HG03139 (cell line): ENCODE data around the gene TLX1.

Experiments
- ATAC-seq: cut with Tn5 transposase; IDR thresholded peaks from one replicate; pipeline ENCODE4 v1.9.1; 2021; ENCODE audit not compliant: unreplicated experiment

The TLX1 gene

DNA sequence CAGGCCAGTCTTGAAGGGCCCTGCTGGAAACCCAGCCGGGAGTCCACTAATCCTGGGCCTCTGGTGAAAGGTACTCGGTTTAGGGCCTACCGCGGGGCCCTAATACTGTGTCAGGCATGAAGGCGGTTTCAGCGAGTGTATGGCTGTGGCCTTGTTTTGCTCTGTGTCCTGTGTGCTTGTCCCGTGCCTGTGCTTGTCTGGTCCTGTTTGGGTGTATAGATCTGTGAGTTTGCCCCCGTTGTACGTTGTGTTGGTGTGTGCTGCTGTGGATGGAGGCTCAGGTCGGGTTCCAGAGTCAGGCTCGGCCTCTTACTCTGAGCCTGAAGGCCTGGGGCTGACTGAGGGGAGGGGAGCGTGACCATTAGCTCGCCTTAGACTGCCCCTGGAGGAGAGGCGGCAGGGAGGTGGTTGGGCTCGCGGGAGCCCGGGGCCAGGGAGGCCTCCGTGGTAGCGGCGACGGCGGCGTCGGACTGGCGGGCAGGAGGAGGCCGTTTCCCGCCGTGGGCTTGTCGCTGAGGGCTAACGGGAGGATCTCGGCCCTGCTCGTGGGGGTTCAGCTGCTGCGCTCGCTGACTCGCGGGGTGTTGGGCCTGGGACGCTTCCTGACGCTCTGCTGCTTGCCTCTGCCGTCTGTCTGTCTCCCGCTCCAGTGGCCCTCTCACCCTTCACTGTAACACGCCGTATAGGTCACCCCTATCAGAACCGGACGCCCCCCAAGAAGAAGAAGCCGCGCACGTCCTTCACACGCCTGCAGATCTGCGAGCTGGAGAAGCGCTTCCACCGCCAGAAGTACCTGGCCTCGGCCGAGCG is 2.6 kb downstream of the TLX1 start:
- ATAC-seq = no peak

DNA sequence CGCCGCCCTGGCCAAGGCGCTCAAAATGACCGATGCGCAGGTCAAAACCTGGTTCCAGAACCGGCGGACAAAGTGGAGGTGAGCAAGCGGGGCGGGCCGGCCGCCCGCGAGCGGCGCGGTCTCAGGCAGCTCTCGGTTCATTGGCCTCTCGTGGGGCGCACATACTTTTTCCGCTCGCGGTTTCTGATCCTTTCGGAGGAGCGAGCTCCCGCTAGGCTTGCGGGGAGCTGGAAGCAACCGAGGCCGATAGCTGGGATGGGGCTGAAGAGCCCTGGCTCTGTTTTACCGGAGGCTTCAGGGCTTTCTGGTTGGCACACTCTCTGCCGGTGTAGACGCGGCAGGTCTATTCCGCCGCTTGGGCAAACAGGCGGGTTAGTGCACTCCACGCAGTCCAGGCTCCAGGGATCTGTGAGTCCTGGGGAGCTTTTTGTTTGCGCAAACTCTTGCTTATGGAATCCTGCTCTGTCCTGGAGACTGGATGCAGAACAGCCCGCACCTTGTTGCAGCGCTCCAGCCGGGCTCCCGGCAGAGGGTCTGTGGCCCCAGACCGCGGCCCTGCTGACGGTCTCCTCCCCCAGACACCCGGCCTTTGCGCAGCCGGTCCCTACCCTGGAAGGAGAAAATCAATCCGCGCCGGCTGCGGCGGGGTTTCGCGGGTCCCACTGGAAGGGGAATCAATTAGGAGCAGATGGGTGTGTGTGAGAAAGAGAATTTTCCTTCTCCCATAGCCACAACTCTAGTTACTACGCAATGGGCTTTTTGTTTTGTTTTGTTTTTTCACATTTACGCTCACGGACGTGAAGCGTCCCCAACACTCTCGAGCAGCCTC is 3.4 kb downstream of the TLX1 start:
- no peak for ATAC-seq

DNA sequence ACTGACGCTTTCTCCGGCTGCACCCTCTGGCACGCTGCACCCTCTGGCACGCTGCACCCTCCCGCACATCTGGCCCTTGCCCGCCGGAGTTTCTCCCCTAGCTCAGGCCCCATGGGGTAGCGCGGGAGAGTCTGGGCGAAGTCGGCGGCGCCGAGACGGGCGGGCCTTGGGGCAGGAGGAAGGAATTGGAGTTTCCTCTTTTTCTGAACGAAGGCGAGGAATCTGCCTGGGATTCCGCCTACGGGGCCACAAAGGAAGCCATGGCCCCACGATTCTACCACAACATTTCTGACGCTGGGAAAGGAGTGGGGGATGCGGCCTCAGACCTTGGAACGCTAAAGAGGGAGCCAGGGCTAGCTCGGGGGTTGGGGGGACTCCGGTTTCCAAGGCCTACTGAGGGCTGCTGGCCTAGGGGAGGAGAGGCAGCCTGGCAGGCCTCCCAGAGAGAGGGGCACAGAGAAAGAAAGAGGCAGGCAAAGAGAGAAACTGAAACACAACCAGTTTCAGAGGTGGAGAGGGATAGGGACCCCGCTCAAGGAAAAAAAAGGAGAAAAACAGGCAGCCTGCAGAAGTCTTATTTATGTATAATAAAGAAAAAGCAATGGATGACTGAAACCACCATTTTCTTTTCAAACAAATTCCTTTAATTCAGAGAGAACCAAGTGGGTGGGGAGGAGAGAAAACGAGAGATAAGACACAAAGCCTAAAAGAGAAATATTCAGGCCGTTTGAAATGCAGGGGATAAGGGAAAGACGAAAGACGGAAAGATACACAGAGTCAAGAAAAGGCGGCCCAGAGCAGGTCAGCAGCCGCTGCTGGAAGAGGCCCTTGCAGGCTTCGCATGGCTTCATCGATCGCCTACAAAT is 4.3 kb downstream of the TLX1 start:
- no peak for ATAC-seq

DNA sequence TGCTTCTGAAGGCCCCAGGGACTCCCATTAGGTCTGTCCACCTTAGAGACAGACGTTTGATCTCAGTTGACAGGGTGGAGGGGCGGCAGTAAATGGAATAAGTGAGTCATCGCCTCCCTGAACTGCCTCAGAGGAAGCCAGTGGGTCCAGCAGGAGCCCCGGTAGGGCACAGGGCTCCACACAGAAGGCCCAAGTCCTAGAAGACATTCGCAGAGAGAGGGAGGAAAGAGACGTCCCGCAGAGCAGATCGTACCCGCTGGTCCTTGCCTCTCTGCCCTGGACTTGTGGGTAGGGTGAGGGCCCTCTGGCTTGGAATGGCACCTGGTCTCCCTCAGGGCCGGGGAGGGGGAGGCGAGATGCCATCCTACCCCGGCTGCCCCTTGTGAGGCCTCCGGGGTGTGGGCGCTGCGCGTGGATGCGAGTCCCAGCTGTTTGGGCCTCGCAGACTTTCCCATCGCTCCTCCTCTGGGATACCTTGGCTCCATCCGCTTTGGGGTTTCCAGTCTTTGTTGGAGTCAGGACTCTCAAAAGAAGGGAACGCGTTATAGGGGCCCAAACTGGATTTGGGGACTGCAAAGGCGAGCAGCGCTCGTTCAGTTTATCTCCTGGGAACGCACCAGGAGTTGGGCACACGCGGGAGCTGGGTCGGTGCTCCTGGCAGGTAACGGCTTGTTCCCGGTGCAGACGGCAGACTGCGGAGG is 5.1 kb downstream of the TLX1 start:
- no peak for ATAC-seq

DNA sequence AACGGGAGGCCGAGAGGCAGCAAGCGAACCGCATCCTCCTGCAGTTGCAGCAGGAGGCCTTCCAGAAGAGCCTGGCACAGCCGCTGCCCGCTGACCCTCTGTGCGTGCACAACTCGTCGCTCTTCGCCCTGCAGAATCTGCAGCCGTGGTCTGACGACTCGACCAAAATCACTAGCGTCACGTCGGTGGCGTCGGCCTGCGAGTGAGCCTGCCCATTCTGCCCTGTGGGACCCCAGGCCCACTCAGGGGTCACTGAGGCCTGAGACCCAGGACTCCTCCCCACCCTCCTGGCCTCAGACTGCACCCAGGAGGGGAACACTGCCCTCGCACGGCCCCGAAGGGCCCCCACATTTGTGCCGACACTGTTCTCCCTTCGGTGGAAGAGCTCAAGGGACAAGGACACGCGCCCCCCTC is 5.6 kb downstream of the TLX1 start:
- ATAC-seq = no peak

DNA sequence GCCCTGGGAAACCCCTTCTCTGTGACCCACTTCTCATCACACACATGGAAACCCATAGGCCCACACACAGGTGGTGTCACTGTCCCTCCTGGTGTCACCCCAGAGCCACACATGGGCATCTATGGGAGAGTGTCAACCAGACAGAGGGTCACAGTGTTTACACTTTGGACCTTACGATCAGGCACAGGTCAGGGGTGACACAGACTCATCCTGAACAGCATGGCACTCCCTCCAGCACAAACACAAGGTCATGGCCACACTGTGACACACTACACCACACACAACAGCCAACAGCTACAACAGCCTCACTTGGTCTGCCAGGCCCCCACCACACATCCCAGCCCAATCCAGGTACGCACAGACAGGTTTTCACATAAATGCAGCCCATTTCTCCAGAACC is 6.2 kb downstream of the TLX1 start:
- no peak for ATAC-seq

DNA sequence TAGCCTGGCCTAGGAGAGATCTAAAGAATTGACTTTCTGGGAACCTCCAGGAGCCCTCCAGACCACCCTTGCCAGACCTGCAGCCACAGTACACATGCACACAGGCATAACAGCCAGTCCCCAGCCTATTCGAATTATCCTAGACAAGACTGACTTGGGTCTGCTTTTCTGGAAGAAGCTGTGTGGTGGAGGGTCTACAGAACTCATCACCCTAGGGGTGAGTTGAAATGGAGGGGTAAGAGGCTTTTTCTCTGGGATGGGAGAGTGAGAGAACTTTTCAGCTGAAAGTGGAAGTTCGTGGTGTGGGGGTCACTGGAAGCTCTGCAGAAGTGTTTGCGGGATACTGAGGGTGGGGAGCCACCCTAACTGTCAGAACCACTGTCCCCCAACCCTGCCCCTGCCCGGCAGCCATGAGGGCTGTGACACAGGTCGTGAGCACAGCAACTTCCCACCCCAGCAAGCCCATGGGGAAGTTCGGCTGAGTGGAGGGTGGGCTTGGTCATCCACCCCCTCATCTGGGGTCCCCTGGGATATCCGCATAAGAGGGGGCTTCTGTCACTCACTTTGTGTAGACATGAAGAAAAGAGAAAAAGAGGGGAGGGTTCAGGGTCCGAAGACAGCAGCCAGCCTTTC is 7.8 kb downstream of the TLX1 start:
- ATAC-seq = no peak

DNA sequence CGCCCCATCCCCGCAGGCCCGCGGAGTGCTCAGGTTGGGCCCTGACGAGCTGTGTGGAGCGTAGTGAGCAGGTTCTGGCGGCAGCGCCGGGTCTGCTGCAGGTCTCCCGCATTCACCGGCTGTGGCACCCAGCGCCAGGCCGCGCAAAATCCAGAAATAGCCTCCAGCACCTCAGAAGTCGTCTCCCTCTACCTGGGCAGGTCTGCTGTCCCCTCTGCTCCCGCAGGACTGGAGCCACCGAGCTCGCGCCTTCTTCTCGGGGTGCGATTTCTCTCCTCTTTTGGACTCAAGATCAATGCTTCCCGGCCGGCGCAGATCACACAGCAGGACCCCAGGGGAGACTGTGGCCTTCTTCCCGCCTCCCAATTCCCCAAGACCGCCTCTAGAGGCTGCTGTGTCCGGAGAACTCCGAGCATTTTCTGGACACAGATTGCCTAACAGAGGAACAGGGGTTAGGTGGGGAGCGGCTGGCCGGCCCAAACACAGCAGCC is 8.4 kb downstream of the TLX1 start:
- no peak for ATAC-seq

DNA sequence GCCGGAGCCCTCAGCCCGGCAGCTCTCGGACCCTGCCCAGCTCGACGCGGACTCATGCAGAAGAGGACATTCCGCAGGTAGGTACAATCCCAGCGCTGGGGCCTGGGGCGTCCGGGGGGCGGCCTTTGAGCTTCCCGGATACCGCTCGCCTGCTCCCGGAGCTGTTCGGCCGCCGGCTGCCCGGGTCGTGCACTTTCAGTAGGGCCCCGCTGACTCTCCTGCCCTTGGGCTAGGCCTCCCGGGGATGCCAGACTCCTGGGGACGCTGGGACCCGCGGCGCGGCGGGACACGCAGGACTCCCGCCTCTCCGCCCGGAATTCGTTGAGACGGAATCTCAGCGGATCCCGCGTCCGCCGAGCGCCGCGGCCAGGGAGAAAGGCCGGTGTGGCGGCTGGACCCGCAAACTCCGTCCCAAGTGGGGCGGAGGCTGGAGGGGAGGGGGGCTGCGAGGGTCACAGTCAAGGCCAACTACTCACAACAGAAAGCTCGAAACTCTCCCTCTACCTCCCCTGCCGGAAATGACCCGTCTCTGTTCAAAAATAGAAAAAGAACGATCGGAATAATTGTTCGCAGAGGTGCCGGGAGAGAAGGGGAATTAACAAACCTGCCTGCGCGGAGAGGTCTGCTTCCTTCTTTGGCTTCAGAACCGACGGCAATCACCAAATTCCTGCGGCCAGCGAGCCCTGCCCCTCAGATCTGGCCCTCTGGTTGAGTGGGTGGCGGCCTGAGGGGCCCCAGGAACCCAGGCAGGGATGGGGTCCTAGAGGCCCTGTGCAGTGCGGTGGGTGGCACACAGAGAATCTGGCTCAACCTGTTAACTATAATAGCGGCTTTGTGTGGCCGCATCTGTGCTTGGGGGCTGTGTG is 9.2 kb downstream of the TLX1 start:
- no peak for ATAC-seq

DNA sequence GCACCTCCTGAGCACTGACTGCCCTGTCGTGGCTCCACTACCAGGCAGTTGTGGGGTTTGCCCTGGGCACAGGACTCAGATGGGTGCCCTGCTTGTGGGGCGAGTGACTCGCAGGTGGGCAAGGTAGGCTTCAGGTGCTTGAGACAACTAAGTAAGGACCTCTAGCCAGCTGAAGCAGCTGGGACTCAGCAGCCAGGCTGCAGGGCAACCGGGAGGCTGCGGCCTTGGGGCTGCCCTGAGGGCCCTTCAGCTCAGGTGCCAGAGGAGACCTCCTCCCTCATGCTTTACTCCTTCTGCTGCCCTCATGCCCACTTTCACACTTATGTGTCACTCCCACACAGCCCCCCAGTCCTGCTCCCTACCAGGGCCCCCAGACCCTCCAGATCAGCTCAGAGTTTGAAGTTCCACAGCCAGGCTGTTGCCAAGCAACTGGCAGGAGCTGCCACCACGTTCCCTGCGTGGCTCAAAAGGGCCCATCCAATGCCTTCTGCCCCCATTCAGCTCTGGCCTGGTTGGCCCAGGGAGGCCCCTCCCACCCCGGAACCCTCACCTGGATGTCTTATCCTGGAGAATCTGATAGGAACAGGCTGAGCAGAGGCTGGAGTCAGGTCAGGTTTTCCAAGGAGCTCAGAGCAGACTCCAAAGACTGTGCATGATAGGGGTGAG is 10.0 kb downstream of the TLX1 start:
- ATAC-seq = no peak

DNA sequence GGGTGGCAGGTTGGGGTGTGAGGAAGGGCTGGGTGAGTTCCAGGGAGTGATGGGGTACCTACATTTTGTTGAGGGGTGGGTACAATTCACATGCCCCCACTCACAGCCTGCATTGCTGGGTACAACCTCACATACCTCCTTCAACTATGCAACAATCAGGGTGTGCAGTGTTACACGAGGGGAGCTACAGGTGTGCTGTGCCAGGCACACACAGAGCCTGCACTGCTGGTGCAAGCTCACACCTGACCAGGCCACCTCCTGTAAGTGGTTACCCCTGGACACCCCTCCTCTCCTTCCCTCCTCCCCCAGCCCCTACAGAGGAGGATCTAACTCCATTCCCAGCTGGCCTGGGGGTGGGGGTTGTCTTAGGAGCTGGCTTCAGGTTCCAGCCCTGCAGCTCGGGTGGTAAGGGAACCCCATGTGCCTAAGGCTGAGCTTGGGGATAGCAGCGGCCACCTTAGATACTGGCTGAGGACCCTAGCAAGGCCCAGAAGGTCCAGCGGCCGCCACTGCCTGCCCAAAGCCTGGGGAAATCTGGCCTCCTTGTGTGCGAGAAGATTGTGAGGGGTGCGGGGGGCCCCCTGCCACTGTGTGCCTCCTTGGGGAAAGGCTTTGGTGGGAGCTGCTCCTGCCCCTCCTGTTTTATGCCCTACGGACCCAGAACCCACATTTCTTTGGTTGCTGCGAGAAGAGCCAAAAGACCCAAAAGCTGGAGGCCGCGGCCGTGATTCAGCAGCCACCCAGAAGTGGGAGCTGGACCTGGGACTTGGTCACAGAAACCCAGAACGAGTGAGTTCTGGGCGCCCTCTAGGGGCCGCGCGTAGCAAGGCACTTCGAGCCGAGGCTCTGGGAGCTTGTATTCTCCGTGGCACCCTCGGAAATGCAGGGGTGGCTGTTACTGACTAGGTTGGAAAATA is 10.8 kb downstream of the TLX1 start:
- peak; percentile 71 for ATAC-seq

DNA sequence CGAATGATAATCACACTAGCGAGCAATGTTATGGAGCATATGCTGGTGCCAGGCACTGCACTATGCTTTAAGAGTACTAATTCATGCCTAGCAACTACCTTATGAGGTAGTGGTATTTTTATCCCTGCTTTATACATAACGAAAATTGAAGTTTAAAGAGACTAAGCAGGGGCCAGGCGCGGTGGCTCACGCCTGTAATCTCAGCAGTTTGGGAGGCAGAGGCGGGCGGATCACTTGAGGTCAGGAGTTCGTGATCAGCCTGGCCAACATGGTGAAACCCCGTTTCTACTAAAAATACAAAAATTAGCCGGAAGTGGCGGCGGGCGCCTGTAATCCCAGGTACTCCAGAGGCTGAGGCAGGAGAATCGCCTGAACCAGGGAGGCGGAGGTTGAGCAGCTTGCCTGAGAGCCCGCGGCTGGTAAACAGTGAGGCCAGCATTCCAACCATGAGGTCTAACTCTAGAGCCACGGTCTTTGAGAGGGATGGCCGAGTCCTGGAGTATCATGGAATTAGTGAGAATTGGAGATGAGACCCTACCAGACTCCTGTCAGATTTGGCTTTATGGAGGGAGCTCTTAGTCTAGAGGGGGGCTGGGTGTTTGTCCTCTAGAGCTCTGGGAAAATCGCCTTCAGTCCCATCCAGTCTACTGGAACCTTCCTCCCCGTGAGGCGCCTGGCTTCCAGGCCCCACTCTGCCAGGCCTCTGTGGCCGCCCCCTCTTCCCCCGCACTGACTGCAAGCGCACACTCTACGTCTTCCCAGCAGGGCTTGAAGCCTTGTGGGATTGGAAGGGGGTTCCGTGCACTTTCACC is 11.6 kb downstream of the TLX1 start:
- no peak for ATAC-seq

DNA sequence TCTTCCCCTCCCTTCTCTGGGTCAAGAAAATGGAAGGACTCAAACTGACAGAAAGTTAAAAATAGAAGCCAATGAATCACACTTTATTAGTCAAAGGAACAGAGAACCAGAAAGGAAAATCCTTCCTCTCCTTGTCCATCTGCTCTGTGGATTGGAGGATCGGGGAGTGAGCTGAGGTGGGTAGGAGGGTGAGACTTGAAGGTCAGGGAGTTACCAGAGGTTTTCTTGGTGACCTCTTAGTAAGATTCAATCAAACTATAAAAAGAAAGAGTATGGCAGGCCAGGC is 12.2 kb downstream of the TLX1 start:
- no peak for ATAC-seq

DNA sequence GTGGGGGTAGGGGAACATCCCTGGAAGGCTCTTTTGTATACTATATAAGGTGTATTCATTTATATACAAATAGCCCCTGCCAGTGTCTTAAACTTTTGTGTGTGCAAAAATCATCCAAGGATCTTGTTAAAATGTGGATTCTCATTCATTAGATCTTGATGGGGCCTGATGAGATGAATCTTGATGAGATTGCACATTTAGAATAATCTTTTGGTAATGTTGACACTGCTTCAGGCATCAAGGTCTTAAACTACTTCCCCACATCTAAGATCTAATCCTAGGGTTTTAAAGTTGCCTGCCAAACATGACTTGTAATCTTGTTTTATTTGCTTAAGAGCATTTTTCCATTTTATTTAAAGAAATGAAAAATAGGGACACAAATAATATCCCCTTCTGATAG is 13.0 kb downstream of the TLX1 start:
- ATAC-seq = no peak

DNA sequence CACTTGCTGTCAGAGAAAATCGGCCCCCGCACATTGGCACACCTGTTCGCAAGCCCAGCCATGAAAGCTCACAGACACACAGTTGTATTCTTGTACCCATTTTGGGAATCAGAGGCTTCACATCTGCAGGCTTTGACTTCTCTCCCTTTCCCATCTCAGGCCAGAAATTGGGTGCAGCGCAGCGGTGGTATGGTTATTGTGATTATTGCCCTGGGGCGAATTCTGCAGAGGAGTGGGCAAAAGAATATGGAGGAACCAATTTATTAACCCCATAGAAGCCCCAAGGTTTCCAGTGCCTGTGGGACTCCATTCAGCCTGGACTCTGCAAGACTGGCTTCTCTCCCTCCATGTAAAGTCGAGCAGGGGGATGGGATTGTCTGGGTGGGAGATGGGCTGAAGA is 14.0 kb downstream of the TLX1 start:
- ATAC-seq = no peak

DNA sequence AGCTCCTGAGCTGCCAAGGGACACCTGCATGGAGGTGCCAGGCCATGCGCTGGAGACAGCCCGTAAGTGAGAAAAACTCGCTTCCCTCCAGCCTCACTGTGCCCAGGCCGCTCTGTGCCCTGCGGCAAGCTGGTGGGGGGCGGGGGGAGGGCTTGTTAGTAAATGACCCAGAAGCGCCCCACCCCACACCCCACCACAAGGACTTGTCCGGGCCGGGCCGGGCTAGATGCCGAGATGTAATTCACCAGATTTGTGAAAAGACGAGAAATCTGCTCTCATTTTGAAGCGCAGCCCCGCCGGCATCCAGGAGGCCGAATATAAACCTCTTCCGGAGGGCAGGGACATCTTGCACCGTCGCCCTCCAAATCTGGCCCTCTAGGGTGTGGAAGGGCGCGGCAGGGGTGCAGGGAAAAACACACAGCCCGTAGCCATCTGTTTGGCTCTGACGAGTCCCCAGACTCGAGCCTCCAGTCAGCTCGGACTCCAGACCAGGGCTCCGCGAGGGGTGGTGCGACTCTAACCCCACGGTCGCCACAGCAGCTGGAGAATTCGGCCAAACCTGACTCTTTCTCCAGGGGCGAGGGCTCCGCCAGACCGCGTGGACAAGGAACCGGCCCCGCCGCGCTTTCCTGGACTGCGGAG is 14.8 kb downstream of the TLX1 start:
- ATAC-seq = no peak
